NAMALWA (cell line): ENCODE measurements around the gene TUT1.
"Not testable (repeated sequence)": the region's sequence is repeated elsewhere in the genome, so short reads cannot be mapped to it uniquely, and the experiment has no call there.

Experiments used
- DNase-seq: peaks from one replicate; pipeline ENCODE4 v3.0.0-alpha.2; 2015; ENCODE audit warnings: low spot score

Gene TUT1

GRCh38 chr11:62605467-62605866 lies 14.1 kb upstream of the TUT1 start:
- DNase-seq, result no peak

- DNase-seq, result no peak
These were observed 13.3 kb upstream of the TUT1 start for GRCh38 chr11:62604460-62605120.

GRCh38 chr11:62603776-62604299 lies 12.5 kb upstream of the TUT1 start:
- DNase-seq, result no peak

- no peak for DNase-seq
These were observed 11.7 kb upstream of the TUT1 start for GRCh38 chr11:62603072-62603408.

- DNase-seq, result no peak
These were observed 11.1 kb upstream of the TUT1 start for GRCh38 chr11:62602141-62603071.

GRCh38 chr11:62601372-62602140 lies 10.2 kb upstream of the TUT1 start, which contains the start of gene MTA2:
Gene MTA2, minus strand, starts transcription at chr11:62601865. Its CDS starts 415 bp downstream, at chr11:62601450.
- DNase-seq, result peak; percentile 99

- DNase-seq, result no peak
These were observed 9.7 kb upstream of the TUT1 start for GRCh38 chr11:62601122-62601371.

- peak; percentile 32 for DNase-seq
These were observed 9.2 kb upstream of the TUT1 start for GRCh38 chr11:62600367-62601121.

GRCh38 chr11:62599901-62600300 lies 8.6 kb upstream of the TUT1 start:
- DNase-seq, result no peak

- peak; percentile 98 for DNase-seq
These were observed 7.9 kb upstream of the TUT1 start for GRCh38 chr11:62599069-62599696.

GRCh38 chr11:62595124-62595523 lies 3.8 kb upstream of the TUT1 start:
- no peak for DNase-seq

GRCh38 chr11:62593434-62594044 lies 2.2 kb upstream of the TUT1 start:
- peak; percentile 86 for DNase-seq

GRCh38 chr11:62592989-62593421 lies 1.7 kb upstream of the TUT1 start:
- no peak for DNase-seq

GRCh38 chr11:62592146-62592815 lies 958 bp upstream of the TUT1 start:
- DNase-seq, result no peak

- DNase-seq, result peak; percentile 68
These were observed 2.2 kb downstream of the TUT1 start for GRCh38 chr11:62588966-62589637.

GRCh38 chr11:62585356-62585755 lies 6.0 kb downstream of the TUT1 start:
- DNase-seq, result not testable (repeated sequence)

GRCh38 chr11:62581735-62582134 lies 9.6 kb downstream of the TUT1 start:
- not testable (repeated sequence) for DNase-seq

GRCh38 chr11:62580959-62581715 lies 10.2 kb downstream of the TUT1 start:
- no peak for DNase-seq

- DNase-seq, result no peak
These were observed 12.1 kb downstream of the TUT1 start for GRCh38 chr11:62579252-62579651.
